HG02885 (cell line): ENCODE results near the gene MT1M.
"Not testable (repeated sequence)": the region's sequence is repeated elsewhere in the genome, so short reads cannot be mapped to it uniquely, and the experiment has no call there.

Experiments
- ATAC-seq: cut with Tn5 transposase; IDR thresholded peaks from one replicate; pipeline ENCODE4 v1.9.1; 2021; ENCODE audit warnings: mild to moderate bottlenecking; ENCODE audit not compliant: unreplicated experiment, poor library complexity

MT1M gene

DNA sequence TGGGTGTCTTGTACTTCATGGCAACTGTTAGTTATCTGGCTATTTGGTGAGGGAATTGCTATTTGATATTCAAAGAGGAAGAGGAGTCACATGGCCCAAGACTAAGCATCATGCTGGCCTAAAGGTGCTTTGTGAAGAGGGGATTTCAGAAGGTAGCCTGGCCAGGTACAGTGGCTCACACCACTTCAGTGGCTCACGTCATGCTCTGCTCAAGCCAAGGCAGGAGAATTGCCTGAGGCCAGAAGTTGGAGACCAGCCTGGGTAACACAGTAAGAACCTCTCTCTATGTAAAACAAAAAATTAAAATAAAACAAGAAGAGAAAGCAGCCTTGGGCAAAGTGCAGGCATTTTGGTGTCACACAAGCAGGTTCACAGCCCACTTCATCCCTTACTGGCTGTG is 12.9 kb downstream of the MT1M start:
- ATAC-seq, result no peak

DNA sequence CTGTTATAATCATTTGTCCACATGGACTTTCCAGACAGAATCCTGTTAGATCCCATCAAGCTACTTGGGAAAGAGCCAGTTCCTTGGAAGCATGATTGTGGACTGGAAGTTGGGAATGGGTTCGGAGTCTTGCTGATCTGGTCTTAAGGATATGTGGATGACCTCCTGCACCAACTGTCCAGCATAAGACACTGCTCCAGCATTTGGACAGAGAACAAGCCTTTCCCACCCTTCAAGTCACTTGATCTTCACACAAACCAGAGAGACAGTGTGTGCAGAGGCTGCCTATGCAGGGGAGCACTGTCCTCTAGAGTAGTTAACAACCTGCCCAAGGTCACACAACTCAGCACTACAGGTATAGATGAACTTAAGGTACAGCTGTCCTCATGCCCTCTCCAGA is 13.4 kb downstream of the MT1M start:
- ATAC-seq, result no peak

DNA sequence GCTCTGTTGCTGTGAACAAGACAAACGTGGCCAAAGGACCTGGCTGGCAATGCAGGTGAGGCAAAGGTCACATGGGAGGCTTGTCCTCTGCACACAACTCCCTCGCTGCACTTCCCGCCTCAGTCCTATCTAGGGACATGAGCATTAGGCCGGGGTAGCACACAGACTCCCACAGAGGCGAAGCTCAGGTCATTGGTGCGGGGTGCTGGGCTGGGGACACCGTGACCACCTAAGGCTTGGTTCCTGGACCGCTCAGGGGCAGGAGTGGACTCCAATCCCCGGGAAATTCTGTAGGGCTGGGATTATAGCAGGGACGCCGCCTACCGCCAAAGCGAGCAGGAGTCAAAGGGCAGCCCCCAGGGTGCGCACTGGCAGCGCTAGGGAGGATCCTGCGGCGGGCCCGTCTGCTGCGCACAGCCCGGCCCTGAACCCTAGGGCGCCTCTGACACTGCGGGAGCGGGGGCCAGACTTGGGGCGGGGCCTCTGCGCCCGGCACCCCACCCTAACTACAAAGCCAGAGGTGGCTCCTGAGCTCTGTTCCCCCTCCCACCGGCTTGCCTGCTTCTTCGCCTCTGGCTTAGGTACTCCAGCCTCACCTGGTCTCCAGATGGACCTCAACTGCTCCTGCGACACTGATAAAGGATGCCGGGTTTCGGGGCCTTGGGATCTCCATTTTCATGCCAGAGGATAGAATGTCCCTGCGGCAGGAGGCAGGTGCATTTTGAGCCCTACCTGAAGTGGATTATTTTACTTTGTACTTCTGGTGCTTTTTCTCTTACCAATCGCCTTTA is 15.4 kb downstream of the MT1M start:
- ATAC-seq, result no peak

DNA sequence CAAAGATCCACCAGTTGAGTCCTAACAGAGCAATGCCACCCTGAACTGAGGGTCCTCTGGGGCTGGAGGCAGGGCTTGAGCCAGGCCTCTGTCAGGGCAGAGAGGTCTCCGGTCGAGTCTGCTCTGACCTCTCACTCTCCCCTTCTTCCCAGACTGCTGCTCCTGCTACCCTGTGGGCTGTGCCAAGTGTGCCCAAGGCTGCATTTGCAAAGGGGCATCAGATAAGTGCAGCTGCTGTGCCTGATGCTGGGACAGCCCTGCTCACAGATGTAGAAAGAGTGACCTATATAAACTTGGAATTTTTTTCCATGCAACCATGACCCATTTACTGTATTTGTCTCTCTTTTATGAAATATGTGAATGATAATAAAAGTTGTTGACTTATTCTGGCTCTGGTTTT is 16.8 kb downstream of the MT1M start:
- no peak for ATAC-seq

- no peak for ATAC-seq
These were observed 17.4 kb downstream of the MT1M start for GRCh38 chr16:56649820-56650219.

- no peak for ATAC-seq
These were observed 19.1 kb downstream of the MT1M start, which contains the start of gene MT1B for GRCh38 chr16:56651586-56651985. TSS of gene MT1B (plus strand) at chr16:56651886. CDS start at chr16:56651954, 68 bp downstream.

DNA sequence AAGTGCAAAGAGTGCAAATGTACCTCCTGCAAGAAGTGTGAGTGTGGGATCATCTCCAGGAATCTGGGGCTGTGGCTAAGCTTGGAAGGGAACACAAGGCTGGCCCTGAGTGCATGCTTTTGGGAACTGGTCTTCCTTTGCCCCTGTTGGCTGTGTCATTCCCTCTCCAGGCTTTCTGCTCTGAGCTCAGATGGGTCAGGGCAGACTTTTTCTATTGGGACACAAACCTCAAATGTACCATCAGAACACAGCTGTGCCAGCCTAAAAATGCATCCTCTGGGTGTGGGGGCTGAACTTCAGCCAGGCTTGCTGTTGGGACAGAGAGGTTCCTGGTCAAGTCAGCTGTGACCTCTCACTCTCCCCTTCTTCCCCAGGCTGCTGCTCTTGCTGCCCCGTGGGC is 20.1 kb downstream of the MT1M start:
- no peak for ATAC-seq

DNA sequence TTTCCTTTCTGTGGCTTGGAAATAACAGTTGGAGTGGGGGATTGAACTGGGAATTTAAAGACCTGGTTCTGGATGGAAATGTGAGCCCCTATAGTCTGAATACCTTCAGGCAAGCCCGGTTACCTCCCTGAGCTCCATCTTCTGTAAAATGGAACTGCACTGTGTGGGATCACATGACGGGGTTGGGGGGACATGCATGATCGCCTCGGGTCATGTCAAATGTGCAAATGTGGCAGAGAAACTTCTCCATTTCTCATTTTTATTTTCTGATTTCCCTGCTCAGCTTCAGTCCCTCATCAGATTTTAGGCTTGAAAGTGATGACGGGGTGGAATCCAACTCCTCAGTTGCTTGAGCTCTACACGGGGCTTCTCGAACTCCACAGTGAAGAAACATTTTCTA is 20.8 kb downstream of the MT1M start:
- ATAC-seq, result no peak

DNA sequence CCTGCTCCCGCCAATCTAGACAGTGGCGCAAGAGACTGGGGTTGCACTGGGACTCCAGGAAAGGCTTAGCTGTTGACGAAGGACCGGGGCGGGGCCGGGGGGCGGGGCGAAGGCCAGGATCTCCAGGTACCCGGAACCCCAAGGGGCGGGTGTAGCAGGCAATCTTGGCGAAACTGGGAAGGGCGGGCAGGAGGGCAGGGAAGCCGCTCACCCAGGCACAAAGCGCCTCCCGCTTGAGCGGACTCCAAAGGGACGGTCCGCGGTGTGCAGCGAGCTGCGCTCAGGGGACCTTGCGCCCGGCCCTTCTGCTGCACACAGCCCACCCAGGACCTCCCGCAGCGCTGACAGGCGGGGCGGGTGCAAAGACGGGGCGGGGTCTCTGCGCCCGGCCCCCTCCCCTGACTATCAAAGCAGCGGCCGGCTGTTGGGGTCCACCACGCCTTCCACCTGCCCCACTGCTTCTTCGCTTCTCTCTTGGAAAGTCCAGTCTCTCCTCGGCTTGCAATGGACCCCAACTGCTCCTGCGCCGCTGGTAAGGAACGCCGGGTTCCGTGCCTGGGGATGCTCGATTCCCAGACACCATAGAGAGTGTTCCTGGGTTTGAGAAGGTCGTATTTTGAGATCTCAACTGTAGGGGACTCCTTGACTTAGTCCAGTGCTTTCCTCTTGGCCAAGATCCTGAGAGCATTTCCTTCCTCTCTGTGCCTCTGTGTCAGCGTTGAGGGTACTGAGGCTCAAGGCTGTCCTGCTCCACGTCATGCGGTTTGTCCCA is 25.3 kb downstream of the MT1M start, which contains the start of gene MT1F:
MT1F (plus strand) TSS at position 405 of the 772 bp plus-strand sequence; CDS start at position 505, 100 bp downstream.
- no peak for ATAC-seq

DNA sequence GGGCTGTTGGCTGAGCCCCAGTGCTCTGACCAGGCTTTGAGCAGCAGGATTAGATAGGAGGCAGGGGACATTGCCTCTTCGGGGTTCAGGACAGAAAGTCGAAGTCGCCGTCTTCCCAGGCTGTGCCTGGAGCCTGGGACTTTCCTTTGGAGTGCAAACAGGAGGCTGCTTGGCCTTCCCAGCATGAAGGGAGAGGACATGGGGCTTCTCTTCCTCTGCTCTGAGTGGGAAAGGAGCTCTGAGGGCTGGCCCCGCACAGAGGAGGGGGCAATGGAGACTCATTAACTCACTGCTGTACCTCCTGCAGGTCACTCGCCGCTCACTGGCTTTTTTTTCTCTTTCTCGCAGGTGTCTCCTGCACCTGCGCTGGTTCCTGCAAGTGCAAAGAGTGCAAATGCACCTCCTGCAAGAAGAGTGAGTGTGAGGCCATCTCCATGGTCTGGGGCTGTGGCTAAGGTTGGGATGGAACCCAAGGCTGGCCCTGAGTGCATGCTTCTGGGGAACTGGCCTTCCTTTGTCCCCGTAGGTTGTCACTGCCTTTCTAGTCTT is 25.9 kb downstream of the MT1M start:
- no peak for ATAC-seq

GRCh38 chr16:56662357-56663354 is 30.2 kb downstream of the MT1M start:
- ATAC-seq, result no peak

GRCh38 chr16:56664506-56664905 is 32.0 kb downstream of the MT1M start:
- ATAC-seq, result no peak

- not testable (repeated sequence) for ATAC-seq
These were observed 33.1 kb downstream of the MT1M start for GRCh38 chr16:56665286-56666261.

GRCh38 chr16:56667581-56668571 is 35.4 kb downstream of the MT1M start, which contains the start of gene MT1G:
TSS of gene MT1G (minus strand) at chr16:56668065. CDS start at chr16:56667993, 72 bp downstream.
- ATAC-seq, result no peak

- ATAC-seq, result no peak
These were observed 36.8 kb downstream of the MT1M start, which contains the start of gene MT1H for GRCh38 chr16:56669005-56669839. TSS of gene MT1H (plus strand) at chr16:56669814. CDS start at chr16:56669885, 71 bp downstream.

DNA sequence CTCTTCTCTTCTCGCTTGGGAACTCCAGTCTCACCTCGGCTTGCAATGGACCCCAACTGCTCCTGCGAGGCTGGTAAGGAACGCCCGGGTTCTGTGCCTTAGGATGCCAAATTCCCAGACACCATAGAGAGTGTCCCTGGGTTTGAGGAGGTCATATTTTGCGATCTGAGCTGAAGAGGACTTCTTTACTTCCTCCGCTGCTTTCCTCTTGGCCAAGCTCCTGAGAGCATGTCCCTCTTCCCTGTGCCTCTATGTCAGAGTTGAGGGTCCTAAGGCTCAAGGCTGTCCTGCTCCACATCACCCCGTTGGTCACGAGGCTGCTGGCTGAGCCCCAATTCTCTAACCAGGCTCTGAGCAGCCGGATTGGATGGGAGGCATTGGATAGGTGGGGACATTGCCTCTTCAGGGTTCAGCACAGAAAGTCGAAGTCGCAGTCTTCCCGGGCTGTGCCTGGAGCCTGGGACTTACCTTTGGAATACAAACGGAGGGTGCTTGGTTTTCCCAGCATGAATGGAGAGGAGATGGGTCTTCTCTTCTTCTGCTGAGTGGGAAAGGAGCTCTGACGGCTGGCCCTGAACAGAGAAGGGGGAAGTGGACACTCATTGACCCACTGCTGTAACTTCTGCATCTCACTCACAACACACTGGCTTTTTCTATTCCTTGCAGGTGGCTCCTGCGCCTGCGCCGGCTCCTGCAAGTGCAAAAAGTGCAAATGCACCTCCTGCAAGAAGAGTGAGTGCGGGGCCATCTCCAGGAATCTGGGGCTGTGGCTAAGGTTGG is 37.6 kb downstream of the MT1M start:
- no peak for ATAC-seq
